Activated CD8-positive, alpha-beta memory T cell treated with anti-CD3 and anti-CD28 coated beads, Interleukin-2, amount 50 U/mL, for 24 hours (primary cell): ENCODE measurements around the gene PARN.

Source experiments
- DNase-seq: peaks from one replicate; pipeline ENCODE4 v3.0.0-alpha.2; 2020; ENCODE audit errors: extremely low read depth

PARN gene

GRCh38 chr16:14529010-14529669, 100.9 kb downstream of the PARN start:
- DNase-seq = no peak

- no peak for DNase-seq
These were observed 101.8 kb downstream of the PARN start for GRCh38 chr16:14528306-14528705.

- no peak for DNase-seq
These were observed 102.5 kb downstream of the PARN start for GRCh38 chr16:14527411-14528044.

GRCh38 chr16:14525596-14525995, 104.5 kb downstream of the PARN start:
- DNase-seq = no peak

GRCh38 chr16:14524979-14525378, 105.1 kb downstream of the PARN start:
- DNase-seq = no peak

- DNase-seq = no peak
These were observed 106.4 kb downstream of the PARN start for GRCh38 chr16:14523632-14524031.

GRCh38 chr16:14522671-14523070, 107.4 kb downstream of the PARN start:
- no peak for DNase-seq

- no peak for DNase-seq
These were observed 109.3 kb downstream of the PARN start for GRCh38 chr16:14520753-14521152.

- DNase-seq = no peak
These were observed 115.1 kb downstream of the PARN start for GRCh38 chr16:14514967-14515366.

GRCh38 chr16:14513389-14514107, 116.5 kb downstream of the PARN start:
- DNase-seq = no peak

GRCh38 chr16:14511800-14512135, 118.3 kb downstream of the PARN start:
- no peak for DNase-seq

GRCh38 chr16:14510939-14511799, 118.9 kb downstream of the PARN start:
- DNase-seq = no peak

GRCh38 chr16:14510581-14510938, 119.5 kb downstream of the PARN start:
- no peak for DNase-seq

- no peak for DNase-seq
These were observed 120.4 kb downstream of the PARN start for GRCh38 chr16:14509675-14510132.

GRCh38 chr16:14509055-14509454, 121.0 kb downstream of the PARN start:
- DNase-seq = no peak

GRCh38 chr16:14505846-14506245, 124.2 kb downstream of the PARN start:
- DNase-seq = no peak

- DNase-seq = no peak
These were observed 126.9 kb downstream of the PARN start for GRCh38 chr16:14502932-14503741.

GRCh38 chr16:14502256-14502875, 127.7 kb downstream of the PARN start:
- no peak for DNase-seq

GRCh38 chr16:14501331-14502255, 128.5 kb downstream of the PARN start:
- no peak for DNase-seq

GRCh38 chr16:14500791-14501190, 129.3 kb downstream of the PARN start:
- DNase-seq = no peak
